GM13976 (cell line): Measurements from ENCODE around the gene ZBTB45.
"Not testable (repeated sequence)": the region's sequence is repeated elsewhere in the genome, so short reads cannot be mapped to it uniquely, and the experiment has no call there.

Source experiments
- DNase-seq: peaks from one replicate; pipeline ENCODE4 v3.0.0; 2012; ENCODE audit warnings: low spot score
- in situ Hi-C: fragments of 300-500 bp; cut with MboI; formaldehyde crosslinking; loops from one replicate; pipeline ENCODE4 v1.12.0; 2022; ENCODE audit warnings: low sequenced_read_pairs, mixed read lengths, inconsistent platforms; ENCODE audit not compliant: unreplicated experiment
- TF ChIP-seq, protein P1 (sequence below): IDR thresholded peaks from 2 replicates; pipeline ENCODE4 v1.5.1; 2012; ENCODE audit warnings: borderline replicate concordance, mild to moderate bottlenecking; ENCODE audit not compliant: insufficient read depth; ENCODE audit errors: extremely low read depth, missing control alignments, control extremely low read depth

ZBTB45 gene

DNA sequence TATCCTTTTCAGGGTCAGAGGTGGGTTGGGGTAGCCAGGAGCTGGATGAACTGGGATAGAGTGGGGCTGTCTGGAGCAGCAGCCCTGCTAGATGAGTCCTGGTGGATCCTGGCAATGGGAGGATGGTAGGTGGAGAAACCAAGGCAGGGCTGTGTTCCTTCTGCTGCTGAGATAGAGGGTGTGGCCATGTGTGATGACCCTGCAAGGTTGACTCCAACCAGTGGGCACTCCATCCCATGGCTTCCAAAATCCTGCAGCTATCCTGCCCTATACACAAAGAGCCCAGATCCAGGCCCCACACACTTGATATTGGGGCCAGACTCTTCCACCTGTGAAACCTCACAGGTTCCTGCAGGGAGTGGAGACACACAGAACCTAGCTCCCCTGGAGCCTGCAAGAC lies 45.8 kb downstream of the ZBTB45 start:
- TF ChIP-seq, protein P1, sequence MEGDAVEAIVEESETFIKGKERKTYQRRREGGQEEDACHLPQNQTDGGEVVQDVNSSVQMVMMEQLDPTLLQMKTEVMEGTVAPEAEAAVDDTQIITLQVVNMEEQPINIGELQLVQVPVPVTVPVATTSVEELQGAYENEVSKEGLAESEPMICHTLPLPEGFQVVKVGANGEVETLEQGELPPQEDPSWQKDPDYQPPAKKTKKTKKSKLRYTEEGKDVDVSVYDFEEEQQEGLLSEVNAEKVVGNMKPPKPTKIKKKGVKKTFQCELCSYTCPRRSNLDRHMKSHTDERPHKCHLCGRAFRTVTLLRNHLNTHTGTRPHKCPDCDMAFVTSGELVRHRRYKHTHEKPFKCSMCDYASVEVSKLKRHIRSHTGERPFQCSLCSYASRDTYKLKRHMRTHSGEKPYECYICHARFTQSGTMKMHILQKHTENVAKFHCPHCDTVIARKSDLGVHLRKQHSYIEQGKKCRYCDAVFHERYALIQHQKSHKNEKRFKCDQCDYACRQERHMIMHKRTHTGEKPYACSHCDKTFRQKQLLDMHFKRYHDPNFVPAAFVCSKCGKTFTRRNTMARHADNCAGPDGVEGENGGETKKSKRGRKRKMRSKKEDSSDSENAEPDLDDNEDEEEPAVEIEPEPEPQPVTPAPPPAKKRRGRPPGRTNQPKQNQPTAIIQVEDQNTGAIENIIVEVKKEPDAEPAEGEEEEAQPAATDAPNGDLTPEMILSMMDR = no peak
- no peak for DNase-seq
- in situ Hi-C loops = no loop called here

DNA sequence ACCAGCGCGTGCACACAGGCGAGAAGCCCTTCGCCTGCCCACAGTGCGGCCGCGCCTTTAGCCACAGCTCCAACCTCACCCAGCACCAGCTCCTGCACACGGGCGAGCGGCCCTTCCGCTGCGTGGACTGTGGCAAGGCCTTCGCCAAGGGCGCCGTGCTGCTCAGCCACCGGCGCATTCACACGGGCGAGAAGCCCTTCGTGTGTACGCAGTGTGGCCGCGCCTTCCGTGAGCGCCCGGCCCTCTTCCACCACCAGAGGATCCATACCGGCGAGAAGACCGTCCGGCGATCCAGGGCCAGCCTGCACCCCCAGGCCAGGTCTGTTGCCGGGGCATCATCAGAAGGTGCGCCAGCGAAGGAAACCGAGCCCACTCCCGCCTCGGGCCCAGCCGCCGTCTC lies 47.9 kb downstream of the ZBTB45 start:
- TF ChIP-seq, protein P1 = no peak
- in situ Hi-C loops = no loop called here
- DNase-seq = no peak

DNA sequence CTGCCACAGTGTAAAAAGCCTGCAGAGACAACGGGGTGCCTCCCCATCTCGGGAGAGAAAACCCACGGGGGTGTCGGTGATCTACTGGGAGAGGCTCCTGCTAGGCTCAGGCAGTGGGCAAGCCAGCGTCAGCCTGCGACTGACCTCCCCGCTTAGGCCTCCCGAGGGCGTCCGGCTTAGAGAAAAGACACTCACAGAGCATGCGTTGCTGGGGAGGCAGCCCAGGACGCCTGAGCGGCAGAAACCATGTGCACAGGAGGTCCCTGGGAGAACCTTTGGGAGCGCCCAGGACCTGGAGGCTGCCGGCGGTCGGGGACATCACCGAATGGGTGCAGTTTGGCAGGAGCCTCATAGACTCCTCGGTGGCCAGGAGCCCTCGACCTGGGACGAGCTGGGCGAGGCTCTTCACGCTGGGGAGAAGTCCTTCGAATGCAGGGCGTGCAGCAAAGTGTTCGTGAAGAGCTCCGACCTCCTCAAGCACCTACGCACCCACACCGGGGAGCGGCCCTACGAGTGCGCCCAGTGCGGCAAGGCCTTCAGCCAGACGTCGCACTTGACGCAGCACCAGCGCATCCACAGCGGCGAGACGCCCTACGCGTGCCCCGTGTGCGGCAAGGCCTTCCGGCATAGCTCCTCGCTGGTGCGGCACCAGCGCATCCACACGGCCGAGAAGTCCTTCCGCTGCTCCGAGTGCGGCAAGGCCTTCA lies 48.6 kb downstream of the ZBTB45 start:
- in situ Hi-C loops, DNase-seq: not testable (repeated sequence)

DNA sequence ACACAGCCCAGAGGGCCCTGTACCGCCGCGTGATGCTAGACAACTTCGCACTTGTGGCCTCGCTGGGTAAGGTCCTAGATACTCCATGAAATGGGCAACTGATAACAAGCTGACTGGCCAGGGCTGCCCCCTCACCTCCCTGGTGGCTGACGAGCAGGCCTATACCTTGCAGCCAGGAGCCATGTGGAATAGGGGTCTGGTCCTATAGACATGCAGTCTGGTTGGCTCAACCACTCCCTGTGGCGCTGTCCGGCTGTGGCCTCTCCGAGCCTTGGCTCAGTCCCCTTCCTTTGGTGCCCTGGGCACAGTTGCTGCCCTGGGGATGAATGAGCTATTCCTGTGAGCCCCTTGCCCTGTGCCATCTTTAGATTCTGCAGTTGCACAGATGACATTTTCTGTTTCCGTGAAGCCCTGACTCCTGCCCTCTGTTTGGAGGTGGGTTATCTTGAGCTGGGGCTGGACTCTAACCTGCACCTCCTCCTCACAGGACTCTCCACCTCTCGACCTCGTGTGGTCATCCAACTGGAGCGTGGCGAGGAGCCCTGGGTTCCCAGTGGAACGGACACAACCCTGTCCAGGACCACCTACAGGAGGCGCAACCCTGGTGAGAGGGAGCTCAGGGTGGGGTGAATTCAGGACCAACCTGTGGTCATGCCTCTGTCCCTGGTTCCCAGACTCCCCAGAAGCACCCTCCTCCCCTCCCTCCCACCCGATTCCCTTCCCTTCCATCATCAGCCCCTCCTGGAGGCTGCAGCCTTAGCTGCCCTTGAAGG lies 50.2 kb downstream of the ZBTB45 start:
- no peak for DNase-seq
- TF ChIP-seq, protein P1 = no peak
- in situ Hi-C loops = no loop called here

DNA sequence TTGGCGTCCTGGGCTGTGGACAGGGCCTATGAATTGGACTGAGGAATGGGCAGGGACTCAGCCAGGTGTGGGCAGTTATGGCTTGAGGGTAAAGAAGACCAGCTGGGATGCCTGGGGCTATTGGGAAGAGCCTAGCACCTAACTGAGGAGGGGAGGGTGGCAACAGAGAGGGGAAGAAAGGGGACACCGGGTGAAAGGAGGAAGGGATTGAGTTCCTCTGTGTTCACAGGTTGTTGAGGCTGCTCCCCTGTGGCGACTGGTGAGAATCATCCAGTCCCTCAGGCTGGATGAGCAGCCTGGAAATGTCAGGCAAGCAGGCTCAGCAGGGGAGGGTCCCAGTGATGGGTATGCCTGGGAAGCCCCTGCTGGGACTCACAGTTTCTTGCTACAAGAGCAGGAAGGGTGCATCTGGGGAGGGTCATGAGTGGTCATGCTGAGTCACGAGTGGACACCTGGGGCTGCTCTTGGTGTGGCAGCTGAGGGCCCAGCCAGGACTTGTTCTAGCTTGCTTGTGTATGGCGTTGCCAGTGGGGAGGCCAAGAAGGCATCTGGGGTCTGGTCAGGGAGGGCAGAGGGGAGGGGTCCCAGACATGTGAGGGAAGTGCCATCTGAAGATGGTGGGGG lies 51.3 kb downstream of the ZBTB45 start:
- in situ Hi-C loops = no loop called here
- TF ChIP-seq, protein P1 = no peak
- no peak for DNase-seq

DNA sequence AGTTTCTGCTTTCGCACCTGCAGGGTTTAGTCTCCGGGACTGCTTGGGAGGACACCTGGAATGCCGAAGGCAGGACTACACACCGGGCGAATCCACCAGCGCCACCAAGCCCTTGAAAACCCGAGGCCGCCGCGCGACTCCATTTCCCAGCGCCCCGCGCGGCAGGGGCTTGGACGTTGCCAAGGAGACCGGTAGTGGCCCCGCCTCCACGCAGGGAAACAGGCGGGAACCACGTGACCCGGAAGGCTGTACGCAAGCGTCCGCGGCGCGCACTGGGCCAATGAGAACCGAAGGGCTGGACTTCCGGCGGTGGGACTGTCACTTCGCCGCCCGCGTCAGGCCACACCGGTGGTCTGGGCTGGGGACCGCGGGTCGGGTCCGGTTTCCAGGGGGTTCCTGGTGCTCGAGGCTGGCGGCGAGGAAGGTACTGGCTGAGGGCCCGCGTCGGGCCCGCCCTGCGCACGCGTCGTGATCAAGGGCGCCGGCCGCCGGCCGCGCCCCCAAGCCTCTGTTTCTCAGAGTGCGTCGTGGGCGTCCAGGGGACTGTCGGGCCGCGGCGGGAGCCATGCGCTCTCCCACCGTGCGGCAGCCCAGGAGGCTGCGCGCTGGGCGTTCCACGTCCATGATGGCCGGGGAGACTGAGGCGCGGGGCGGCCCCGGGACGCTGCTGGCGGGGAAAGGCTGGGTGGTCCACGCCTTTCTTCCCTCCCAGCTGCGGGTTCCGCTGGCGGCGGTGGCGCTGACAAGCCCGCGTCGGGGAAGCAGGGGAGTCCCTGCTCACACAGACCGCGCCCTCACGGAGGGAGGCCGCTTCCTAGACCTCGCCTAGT lies 52.6 kb downstream of the ZBTB45 start, which contains the start of gene ZNF324:
ZNF324 (plus strand) TSS at position 321 of the 830 bp plus-strand sequence. CDS start 2,106 bp downstream, outside the sequence.
- TF ChIP-seq, protein P1 = peak; percentile 4
- in situ Hi-C loops = no loop called here
- peak; percentile 99 for DNase-seq
